HG03520 (cell line): ENCODE measurements around the gene FGF2.
"Not testable (repeated sequence)": the region's sequence is repeated elsewhere in the genome, so short reads cannot be mapped to it uniquely, and the experiment has no call there.

Experiments
- ATAC-seq: cut with Tn5 transposase; IDR thresholded peaks from one replicate; pipeline ENCODE4 v1.9.1; 2021; ENCODE audit warnings: mild to moderate bottlenecking, moderate library complexity; ENCODE audit not compliant: unreplicated experiment

Gene FGF2

DNA sequence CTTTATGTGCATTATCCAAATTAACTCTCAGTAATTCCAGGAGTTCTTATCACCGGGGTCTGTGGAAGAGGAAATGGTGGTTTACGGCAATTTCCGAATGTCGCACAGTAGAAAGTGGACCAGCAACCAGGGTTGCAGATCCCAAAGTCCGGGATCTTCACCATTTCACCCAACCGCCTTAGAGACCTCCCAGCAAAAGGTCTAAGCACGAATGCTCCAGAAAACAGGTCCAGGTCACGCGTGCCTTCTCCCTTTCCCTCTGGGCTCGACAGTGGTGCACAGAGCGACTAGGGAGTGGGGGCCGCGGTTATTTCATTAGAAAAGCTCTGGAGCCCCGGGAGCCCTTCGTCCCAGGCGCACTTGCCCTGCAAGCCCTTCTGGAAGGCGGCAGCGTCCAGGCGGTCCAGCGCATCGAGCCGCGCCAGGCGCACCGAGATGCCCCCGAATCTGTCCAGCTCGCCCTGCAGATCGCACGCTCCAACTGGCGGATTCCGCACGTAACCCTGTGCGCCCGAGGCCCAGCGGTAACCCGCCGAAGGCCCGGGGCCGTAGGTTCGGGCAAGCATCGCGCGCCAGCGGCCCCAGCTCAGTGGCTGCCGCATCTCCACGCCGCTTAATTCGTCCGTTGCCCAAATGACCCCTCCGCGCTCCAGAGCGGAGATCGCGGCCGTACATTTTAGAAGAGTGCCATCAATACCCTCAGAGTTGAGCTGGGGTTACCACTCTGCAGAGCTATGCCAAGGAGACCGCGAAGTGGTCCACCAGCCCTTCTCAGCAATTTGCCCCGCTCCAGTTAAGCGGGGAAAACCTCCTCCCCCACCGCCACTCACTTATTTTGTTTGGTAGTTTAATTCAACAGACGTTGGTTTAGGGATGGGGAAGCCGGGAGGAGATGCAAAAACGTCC lies 95.6 kb downstream of the FGF2 start, which contains the start of gene NUDT6:
NUDT6 (minus strand) TSS at position 627 of the 906 bp plus-strand sequence; CDS start at position 602, 25 bp downstream.
- ATAC-seq: peak; percentile 53

DNA sequence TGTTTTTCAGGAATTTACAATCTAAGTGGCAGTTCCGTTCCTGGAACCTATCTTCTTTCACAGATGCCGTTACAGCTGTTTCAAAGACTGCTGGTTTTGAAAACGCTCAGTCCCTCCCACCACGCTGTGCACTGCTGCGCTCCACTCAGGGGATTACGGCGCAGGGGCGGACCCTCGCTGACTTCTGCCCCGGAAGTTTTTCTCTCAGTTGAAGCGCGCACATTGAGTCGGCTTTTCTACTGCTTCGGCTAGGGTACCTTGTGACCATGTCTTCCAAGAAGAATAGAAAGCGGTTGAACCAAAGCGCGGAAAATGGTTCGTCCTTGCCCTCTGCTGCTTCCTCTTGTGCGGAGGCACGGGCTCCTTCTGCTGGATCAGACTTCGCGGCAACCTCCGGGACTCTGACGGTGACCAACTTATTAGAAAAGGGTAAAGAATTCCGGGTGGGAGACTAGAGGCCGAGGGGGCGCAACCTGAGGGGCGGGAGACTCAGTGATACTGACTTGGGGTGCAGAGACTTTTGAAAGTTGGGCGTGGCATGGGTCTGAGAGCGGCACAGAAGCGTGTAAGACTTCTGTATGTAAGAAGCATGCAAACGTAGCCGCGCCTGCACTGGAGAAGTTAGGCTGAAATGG lies 96.4 kb downstream of the FGF2 start:
- ATAC-seq: peak; percentile 95

DNA sequence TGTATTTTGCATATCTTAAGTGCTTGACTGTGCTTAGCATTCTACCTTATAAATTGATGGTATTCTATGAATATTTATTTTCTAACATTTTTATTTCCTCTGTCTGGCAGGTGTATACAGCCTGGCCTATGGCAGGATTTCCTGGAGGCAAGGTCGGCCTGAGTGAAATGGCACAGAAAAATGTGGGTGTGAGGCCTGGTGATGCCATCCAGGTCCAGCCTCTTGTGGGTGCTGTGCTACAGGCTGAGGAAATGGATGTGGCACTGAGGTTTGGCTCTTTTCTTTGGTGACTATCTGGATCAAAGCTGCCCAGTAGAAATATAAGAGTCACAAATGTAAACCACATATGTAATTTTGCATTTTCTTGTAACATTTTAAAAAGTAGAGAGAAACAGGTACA lies 102.3 kb downstream of the FGF2 start:
- ATAC-seq: no peak

DNA sequence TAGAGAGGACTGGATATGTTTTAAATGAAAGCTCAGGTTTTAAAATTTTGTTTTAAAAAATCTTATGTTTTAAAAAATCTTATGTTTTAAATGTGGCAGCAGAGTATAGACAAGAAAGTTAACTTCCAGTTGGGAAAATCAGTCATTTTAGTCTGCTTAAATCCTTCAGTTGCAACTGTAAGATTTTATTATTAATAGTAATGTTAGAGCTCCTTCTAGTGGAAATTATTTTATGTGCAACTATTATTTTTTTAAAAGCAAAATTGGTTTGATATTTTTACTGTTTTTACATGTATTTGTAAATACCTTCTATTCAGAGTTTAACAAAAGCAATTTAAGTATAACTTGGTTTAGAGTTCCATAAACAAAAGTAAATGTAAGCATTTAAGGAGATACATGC lies 104.2 kb downstream of the FGF2 start:
- no peak for ATAC-seq

DNA sequence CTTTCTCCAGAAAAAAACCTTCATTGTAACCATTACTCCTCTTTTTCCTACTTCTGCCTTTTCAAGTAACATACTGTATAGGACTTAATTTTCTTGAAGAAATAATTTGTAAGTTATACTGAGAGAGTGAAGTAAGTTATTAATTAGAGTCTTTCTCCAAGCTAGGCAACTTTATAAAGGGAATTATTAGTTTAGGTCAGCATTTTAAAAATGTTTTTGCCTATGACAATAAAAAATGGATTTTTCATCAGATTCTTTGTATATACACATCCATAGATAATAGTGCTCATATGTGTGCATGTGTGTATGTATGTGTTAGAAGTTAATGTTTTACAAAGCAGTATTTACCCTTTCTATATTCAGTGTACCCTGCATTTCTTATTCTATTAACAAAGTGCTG lies 106.1 kb downstream of the FGF2 start:
- no peak for ATAC-seq

DNA sequence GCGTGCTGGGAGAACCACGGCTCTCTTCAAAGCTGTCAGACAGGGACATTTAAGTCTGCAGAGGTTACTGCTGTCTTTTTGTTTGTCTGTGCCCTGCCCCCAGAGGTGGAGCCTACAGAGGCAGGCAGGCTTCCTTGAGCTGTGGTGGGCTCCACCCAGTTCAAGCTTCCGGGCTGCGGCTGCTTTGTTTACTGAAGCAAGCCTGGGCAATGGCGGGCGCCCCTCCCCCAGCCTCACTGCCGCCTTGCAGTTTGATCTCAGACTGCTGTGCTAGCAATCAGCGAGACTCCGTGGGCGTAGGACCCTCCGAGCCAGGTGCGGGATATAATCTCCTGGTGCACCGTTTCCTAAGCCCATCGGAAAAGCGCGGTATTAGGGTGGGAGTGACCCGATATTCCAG lies 118.5 kb downstream of the FGF2 start:
- not testable (repeated sequence) for ATAC-seq

DNA sequence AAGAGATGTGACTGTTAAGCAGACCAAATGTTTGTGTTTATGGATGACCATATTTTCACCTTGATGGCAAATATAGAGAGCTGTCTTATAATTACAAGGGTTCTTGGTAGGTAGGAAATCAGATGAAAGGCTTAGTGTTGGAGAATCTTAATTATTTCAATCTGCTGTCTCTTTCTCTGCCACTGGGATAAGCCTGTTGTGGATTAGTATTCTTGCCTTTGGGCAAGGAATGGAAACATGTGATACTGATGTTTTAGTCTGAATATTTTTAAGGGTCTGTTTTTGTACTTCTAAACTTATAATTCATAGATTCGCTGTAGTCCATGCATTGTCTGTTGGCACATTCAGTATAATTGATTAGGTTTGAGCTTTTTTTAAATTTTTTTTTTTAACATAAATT lies 119.5 kb downstream of the FGF2 start:
- no peak for ATAC-seq
